ENCODE data around the gene PARVA. TPM values are rescaled to one million over a fixed set of nuclear protein-coding genes. Genes with fewer than 3 reads are reported as not detected.

The PARVA gene, protein sequence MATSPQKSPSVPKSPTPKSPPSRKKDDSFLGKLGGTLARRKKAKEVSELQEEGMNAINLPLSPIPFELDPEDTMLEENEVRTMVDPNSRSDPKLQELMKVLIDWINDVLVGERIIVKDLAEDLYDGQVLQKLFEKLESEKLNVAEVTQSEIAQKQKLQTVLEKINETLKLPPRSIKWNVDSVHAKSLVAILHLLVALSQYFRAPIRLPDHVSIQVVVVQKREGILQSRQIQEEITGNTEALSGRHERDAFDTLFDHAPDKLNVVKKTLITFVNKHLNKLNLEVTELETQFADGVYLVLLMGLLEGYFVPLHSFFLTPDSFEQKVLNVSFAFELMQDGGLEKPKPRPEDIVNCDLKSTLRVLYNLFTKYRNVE
- total RNA-seq (2012; rRNA removed) = 65.2 and 65.8 TPM in 2 replicates
- polyA plus RNA-seq (2012; rRNA removed) = 68.9 and 80.2 TPM in 2 replicates
- 30.2 and 37.0 TPM in 2 replicates for polyA plus RNA-seq (2012; cell fraction: cytosol; rRNA removed)
- polyA plus RNA-seq (2012; cell fraction: nucleus; rRNA removed; ENCODE audit: low replicate concordance) = 13.5 and 44.5 TPM in 2 replicates
- Bru-seq, nascent RNA = percentile 98 among the genes with signal in this experiment
- BruChase-seq, experiment 1, labeled RNA remaining after a 6-hour chase = percentile 93 among the genes with signal in this experiment
- BruChase-seq, experiment 2, labeled RNA remaining after a 2-hour chase = percentile 92 among the genes with signal in this experiment
- long read RNA-seq, full-length matches to known transcripts = 105 of 183 reads
- long read RNA-seq, partial matches to known transcripts = 18 of 183 reads
- long read RNA-seq, other reads (novel, unspliced or antisense) = 60 of 183 reads

GRCh38 chr11:12377106-12377823 is at the start of gene PARVA:
Gene PARVA, plus strand, starts transcription at chr11:12377571. Its CDS starts 77 bp downstream, at chr11:12377648.
- Histone ChIP-seq H3K56ac (ENCODE audit: extremely low read depth, insufficient read depth, low read length) (peak within 1 kb of the TSS; percentile 97), H3K23ac (ENCODE audit: low read depth, low read length) (peak within 1 kb of the TSS; percentile 96), H4K20me1 (ENCODE audit: insufficient read depth, low read length) (peaks cover 33% of the 10 kb centered on the region), H3K27ac (ENCODE audit: insufficient read depth, low read length) (peak within 1 kb of the TSS; percentile 100), H3K18ac (ENCODE audit: low read depth, low read length) (peak within 1 kb of the TSS; percentile 94), H3K9ac (ENCODE audit: low read depth, low read length) (peak within 1 kb of the TSS; percentile 98), H4K91ac (ENCODE audit: insufficient read depth, low read depth, low read length) (peak within 1 kb of the TSS; percentile 98), H3K9me3 (ENCODE audit: control insufficient read depth, insufficient read depth, low read length) (no peaks in the 10 kb centered on the region), H3K4ac (ENCODE audit: low read depth, low read length) (peak within 1 kb of the TSS; percentile 99), H4K8ac (ENCODE audit: low read depth in 2 of 2, low read length in 2 of 2) (peak within 1 kb of the TSS; percentile 92 to 96), H2BK15ac (ENCODE audit: low read depth, low read length) (peak within 1 kb of the TSS; percentile 85), H4K5ac (ENCODE audit: low read depth, low read length) (peak within 1 kb of the TSS; percentile 95), H3K79me1 (ENCODE audit: low read depth in 1 of 2, low read length in 2 of 2) (peaks cover 11 to 48% of the 10 kb centered on the region in 2 experiments), H2BK120ac (ENCODE audit: low read depth, low read length) (peak within 1 kb of the TSS; percentile 96), H3K4me1 (ENCODE audit: control insufficient read depth, insufficient read depth, low read length) (peaks cover 15% of the 10 kb centered on the region), H2BK5ac (ENCODE audit: low read depth, low read length, poor library complexity, severe bottlenecking) (peak within 1 kb of the TSS; percentile 97), H3K27me3 (ENCODE audit: control insufficient read depth, insufficient read depth, low read length) (no peaks in the 10 kb centered on the region), H3K9me1 (ENCODE audit: insufficient read depth, low read length) (peaks cover 22% of the 10 kb centered on the region), H3K4me2 (ENCODE audit: low read depth, low read length) (peak within 1 kb of the TSS; percentile 97), H2AK9ac (replicated peaks; ENCODE audit: low read depth, low read length, poor library complexity) (peak within 1 kb of the TSS; percentile 90), H2AFZ (replicated peaks; ENCODE audit: low read length, poor library complexity) (peak within 1 kb of the TSS; percentile 89), H3K36me3 (ENCODE audit: control insufficient read depth, insufficient read depth, low read length) (peaks cover 6% of the 10 kb centered on the region; the same call in 1 of the 2 replicates), H2BK20ac (ENCODE audit: low read depth, low read length) (peak within 1 kb of the TSS; percentile 60), H3K4me3 (ENCODE audit: insufficient read depth, low read depth, low read length) (peak within 1 kb of the TSS; percentile 96), H3K14ac (replicated peaks; ENCODE audit: low read depth, low read length) (peak within 1 kb of the TSS; percentile 98), H2AK5ac (ENCODE audit: low read depth, low read length) (peak within 1 kb of the TSS; percentile 88)
- in situ Hi-C loops (cut with MboI; ENCODE audit: low sequenced_read_pairs) = no loop called here
- 0% methylated on average over 7 of the region's 55 CpGs; no CpG with 5 or more reads in 1 of the 2 experiments for WGBS, 2 experiments (ENCODE audit: extremely low coverage in 2 of 2, insufficient read length in 1 of 2)
- POLR2A ChIA-PET (ENCODE audit: unreplicated experiment) = interaction anchor here (0.6 to 1.4 kb wide), 6 partner anchors 10 to 524 kb away, joined by 3 to 4 read pairs (median 3); no protein-coding TSS in a partner anchor
- intact Hi-C loops (cut with micrococcal nuclease) = loop anchor here (1.0 to 5.0 kb wide), 3 partner anchors 46 to 164 kb away; no protein-coding TSS in a partner anchor
- DNase-seq = peak; percentile 81
- TF ChIP-seq BHLHE40 (IDR thresholded peaks at IDR 0.05; ENCODE audit: low read depth, low read length) (peak; percentile 29; the same call in 1 of the 2 replicates), POLR2A (IDR thresholded peaks at IDR 0.05; ENCODE audit: low read depth, low read length) (peak; percentile 86), CHD1 (IDR thresholded peaks at IDR 0.05; ENCODE audit: low read depth, low read length) (no peak), MAFK (IDR thresholded peaks at IDR 0.05; ENCODE audit: low read depth, low read length) (no peak), MAZ (IDR thresholded peaks at IDR 0.05; ENCODE audit: borderline replicate concordance, low read depth, low read length) (peak; percentile 75)
- peak; percentile 80 for ATAC-seq (ENCODE audit: low read depth)
- no TSS peak for BruUV-seq (replicated peaks)
- CTCF ChIA-PET = interaction anchor here (1.0 to 1.6 kb wide), 2 partner anchors 11 to 46 kb away, joined by 3 to 4 read pairs; no protein-coding TSS in a partner anchor
- dilution Hi-C loops (cut with HindIII; ENCODE audit: low sequenced_read_pairs, unreplicated experiment) = no loop called here
